ENCODE measurements around the gene CWF19L1. TPM values are rescaled to one million over a fixed set of nuclear protein-coding genes. Genes with fewer than 3 reads are reported as not detected.
A peak's percentile ranks its signal among the peaks of the same experiment; 100 is the strongest.
"Not testable (repeated sequence)": the region's sequence is repeated elsewhere in the genome, so short reads cannot be mapped to it uniquely, and the experiment has no call there.

The CWF19L1 gene
- total RNA-seq, 6 experiments from 2014 or later, result 19.1 to 24.5 (median 20.6) TPM

DNA sequence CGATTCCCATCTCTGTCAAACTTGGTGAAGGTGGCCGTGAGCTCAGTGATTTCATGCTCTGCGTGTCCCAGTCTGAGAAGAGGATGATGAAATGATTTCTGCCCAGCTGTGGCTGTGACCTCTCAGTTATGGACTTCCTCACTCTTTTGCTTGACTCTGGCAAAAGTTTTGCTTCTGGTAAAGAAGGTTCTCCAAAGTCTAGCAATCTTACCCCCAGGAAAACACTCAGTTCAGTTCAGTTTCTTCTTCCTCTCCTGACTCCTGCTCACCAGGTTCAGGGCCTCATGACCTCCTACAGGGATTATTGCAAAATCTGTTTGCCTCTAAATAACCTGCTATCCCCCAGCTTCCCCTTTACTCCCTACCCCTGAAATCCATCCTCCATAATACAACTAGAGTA is 23.9 kb upstream of the CWF19L1 start:
- Mint-ChIP-seq H3K4me3 (no peak overlapping the region), H3K9me3 (no peaks in the 10 kb centered on the region), H3K4me1 (ENCODE audit: low read depth) (peaks cover 14% of the 10 kb centered on the region), H3K27ac (no peak overlapping the region), H3K36me3 (ENCODE audit: low read depth) (no peaks in the 10 kb centered on the region), H3K27me3 (ENCODE audit: insufficient read depth) (peaks cover 52% of the 10 kb centered on the region)
- DNase-seq, result no peak
- TF ChIP-seq, protein P1, sequence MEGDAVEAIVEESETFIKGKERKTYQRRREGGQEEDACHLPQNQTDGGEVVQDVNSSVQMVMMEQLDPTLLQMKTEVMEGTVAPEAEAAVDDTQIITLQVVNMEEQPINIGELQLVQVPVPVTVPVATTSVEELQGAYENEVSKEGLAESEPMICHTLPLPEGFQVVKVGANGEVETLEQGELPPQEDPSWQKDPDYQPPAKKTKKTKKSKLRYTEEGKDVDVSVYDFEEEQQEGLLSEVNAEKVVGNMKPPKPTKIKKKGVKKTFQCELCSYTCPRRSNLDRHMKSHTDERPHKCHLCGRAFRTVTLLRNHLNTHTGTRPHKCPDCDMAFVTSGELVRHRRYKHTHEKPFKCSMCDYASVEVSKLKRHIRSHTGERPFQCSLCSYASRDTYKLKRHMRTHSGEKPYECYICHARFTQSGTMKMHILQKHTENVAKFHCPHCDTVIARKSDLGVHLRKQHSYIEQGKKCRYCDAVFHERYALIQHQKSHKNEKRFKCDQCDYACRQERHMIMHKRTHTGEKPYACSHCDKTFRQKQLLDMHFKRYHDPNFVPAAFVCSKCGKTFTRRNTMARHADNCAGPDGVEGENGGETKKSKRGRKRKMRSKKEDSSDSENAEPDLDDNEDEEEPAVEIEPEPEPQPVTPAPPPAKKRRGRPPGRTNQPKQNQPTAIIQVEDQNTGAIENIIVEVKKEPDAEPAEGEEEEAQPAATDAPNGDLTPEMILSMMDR (IDR thresholded peaks at IDR 0.05), result no peak

DNA sequence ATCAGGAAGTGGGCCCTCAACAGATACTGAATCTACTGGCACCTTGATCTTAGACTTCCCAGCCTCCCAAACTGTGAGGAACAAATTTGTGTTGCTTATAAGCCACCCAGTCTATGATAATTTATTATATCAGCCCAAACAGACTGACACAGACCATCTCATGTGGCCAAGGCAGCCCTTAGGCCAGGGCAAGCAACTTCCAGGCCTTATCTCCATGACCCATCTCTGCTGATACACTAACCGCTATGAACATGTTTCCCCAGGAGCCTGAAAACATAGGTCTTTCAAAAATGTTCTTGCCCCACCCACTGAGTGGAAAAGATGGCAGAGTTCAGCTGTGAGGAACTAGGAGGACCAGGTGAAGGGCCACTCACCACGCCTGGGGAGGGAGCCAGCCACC is 22.2 kb upstream of the CWF19L1 start:
- peaks cover 26% of the 10 kb centered on the region for H3K4me1 Mint-ChIP-seq (ENCODE audit: low read depth)
- peaks cover 40% of the 10 kb centered on the region for H3K27me3 Mint-ChIP-seq (ENCODE audit: insufficient read depth)
- H3K36me3 Mint-ChIP-seq (ENCODE audit: low read depth), result peaks cover 12% of the 10 kb centered on the region
- DNase-seq, result no peak
- H3K27ac Mint-ChIP-seq, result no peak overlapping the region
- TF ChIP-seq, protein P1 (IDR thresholded peaks at IDR 0.05), result no peak
- no peak overlapping the region for H3K4me3 Mint-ChIP-seq
- H3K9me3 Mint-ChIP-seq, result no peaks in the 10 kb centered on the region

DNA sequence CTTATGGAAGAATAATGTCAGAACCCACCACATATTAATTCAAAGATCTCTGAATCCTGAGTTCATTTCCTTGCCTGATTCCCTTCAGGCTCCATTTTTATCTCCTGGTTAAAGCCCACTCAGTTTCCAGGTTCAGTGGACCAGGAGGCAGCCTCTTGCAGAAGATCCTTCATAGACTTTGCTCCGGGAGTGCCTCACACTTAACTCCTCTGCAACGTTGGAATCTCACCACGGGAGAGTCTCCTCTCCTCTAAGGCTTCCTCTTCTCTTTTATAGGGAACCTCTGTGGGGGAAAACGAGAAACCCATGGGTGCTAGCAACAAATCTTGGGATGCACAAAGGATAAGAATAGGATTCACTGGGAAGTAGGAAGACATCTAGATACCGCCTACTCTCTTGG is 20.8 kb upstream of the CWF19L1 start:
- Mint-ChIP-seq H3K9me3 (no peaks in the 10 kb centered on the region), H3K27me3 (ENCODE audit: insufficient read depth) (peaks cover 28% of the 10 kb centered on the region), H3K27ac (no peak overlapping the region), H3K4me3 (no peak overlapping the region), H3K36me3 (ENCODE audit: low read depth) (peaks cover 14% of the 10 kb centered on the region), H3K4me1 (ENCODE audit: low read depth) (peaks cover 29% of the 10 kb centered on the region)
- TF ChIP-seq, protein P1 (IDR thresholded peaks at IDR 0.05), result no peak
- DNase-seq, result no peak

GRCh38 chr10:100287756-100288155 is 20.3 kb upstream of the CWF19L1 start:
- DNase-seq, result no peak
- peak overlapping the region; percentile 14; the same call in 1 of the 2 replicates for H3K4me3 Mint-ChIP-seq
- TF ChIP-seq, protein P1 (IDR thresholded peaks at IDR 0.05), result no peak

DNA sequence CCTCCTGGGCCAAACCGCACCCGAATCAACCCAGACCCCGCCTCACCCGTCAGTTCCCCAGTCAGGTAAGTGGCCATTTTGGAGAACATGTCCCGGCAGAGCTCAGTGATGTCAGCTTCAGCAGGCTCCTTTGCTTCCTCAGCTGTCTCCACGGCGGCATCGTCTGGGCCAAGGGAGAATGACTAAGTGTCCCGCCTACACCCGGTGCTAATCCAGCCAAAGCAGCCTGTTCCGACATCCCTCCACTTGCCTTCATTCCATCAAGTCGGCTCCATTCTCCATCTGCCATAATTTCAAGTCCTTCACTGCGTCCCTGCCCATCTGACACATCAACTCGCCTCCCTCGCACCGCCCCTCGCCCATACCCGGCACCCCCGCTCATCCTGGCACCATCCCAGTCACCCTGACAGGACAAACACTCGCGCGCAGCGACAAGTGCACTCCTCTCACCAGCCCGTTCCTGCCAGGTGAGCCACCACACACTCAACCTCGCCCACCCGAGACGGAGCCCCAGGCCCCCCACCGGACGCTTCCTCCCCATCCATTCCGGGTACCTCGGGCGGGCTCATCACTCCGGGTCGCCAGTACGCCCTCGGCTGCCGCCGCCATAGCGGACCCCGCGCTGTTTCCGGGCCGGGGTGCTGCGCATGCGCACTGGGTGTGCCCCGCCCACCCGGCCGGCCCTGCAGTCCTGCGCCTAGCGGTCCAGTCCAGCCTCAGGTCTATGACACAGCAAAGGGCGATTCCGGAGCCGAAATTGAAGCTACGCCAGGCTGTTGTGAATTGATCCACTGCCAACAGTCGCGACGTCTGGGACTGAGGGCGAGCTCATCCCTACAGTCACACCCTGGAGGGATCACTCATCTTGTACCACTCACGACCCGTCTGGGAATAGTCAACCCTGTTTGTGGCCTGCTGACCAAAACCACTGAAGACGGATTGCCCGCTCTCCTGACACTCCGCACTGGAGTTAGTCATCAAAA is 18.9 kb upstream of the CWF19L1 start, which contains the start of gene BLOC1S2:
TSS of gene BLOC1S2 (minus strand) at position 630 of the 983 bp plus-strand sequence. CDS start at position 609, 21 bp downstream.
- peak; percentile 92 for DNase-seq
- H3K9me3 Mint-ChIP-seq, result no peaks in the 10 kb centered on the region
- H3K36me3 Mint-ChIP-seq (ENCODE audit: low read depth), result peaks cover 14% of the 10 kb centered on the region
- TF ChIP-seq, protein P1 (IDR thresholded peaks at IDR 0.05), result no peak
- H3K27ac Mint-ChIP-seq, result peak within 1 kb of the TSS; percentile 96
- H3K4me1 Mint-ChIP-seq (ENCODE audit: low read depth), result peaks cover 29% of the 10 kb centered on the region
- H3K27me3 Mint-ChIP-seq (ENCODE audit: insufficient read depth), result peaks cover 16% of the 10 kb centered on the region
- peak within 1 kb of the TSS; percentile 97 for H3K4me3 Mint-ChIP-seq

More at GRCh38 chr10:100287756-100288155, 20.3 kb upstream of the CWF19L1 start:
- H3K4me1 Mint-ChIP-seq (ENCODE audit: low read depth), result peaks cover 29% of the 10 kb centered on the region
- H3K9me3 Mint-ChIP-seq, result no peaks in the 10 kb centered on the region
- H3K27ac Mint-ChIP-seq, result no peak overlapping the region
- H3K27me3 Mint-ChIP-seq (ENCODE audit: insufficient read depth), result peaks cover 27% of the 10 kb centered on the region
- peaks cover 14% of the 10 kb centered on the region for H3K36me3 Mint-ChIP-seq (ENCODE audit: low read depth)

GRCh38 chr10:100285326-100285725 is 17.9 kb upstream of the CWF19L1 start:
- H3K36me3 Mint-ChIP-seq (ENCODE audit: low read depth), result peaks cover 22% of the 10 kb centered on the region
- H3K9me3 Mint-ChIP-seq, DNase-seq: not testable (repeated sequence)
- peaks cover 13% of the 10 kb centered on the region; the same call in 1 of the 2 replicates for H3K27me3 Mint-ChIP-seq (ENCODE audit: insufficient read depth)
- H3K27ac Mint-ChIP-seq, result peak overlapping the region; percentile 96
- peak overlapping the region; percentile 97 for H3K4me3 Mint-ChIP-seq
- peaks cover 29% of the 10 kb centered on the region for H3K4me1 Mint-ChIP-seq (ENCODE audit: low read depth)
